ENCODE results near the gene GPR153.

GPR153 gene

DNA sequence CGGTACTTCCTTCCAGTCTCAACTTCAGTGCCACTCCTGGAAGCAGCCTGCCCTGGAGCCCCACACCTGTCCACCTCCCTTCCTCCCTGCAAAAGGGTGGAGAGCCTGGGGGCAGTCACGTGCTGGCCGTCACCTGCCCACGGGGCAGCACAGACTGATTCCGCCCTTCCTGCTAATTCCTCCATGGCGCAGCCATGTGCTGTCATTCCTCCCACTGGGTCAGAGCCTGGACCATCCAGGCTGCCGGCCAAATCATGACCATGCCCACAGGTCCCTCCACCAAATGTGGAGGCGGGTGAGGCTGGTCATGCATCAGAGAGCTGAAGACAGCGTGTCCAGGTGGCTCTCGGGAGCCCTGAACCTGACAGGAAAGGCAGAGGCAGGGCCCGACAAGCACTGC is 24.4 kb upstream of the GPR153 start:
- no peak for DNase-seq

DNA sequence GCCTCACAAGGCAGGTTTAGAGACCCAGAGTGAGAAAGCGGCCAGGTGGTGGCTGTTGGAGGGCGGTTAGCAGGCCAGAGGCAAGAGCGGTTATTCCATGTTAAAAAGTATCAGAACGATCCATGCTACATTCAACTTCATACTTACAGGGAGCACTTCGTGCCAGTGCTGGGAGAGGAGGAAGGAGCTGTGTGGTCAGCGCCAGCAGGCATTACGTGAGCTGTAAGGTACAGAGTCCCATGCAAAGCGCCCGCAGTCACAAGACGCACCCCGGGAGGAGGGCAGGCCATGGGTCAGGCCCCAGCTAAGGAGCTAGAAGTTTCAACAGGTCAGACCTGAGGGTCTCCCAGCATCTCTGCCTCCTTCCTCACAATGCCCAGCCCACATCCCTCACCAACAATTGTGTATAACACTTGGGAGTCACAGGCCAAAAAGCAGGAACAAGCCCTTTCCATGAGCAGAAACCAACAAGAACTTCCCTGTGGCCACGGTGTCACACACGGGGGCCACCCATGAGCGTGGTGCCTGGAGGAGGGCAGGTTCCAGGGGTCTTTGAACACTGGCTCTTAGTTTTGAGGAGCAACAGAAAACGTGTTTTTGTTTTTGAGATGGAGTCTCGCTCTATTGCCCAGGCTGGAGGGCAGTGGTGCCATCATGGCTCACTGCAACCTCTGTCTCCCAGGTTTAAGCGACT is 21.8 kb upstream of the GPR153 start:
- DNase-seq = no peak

DNA sequence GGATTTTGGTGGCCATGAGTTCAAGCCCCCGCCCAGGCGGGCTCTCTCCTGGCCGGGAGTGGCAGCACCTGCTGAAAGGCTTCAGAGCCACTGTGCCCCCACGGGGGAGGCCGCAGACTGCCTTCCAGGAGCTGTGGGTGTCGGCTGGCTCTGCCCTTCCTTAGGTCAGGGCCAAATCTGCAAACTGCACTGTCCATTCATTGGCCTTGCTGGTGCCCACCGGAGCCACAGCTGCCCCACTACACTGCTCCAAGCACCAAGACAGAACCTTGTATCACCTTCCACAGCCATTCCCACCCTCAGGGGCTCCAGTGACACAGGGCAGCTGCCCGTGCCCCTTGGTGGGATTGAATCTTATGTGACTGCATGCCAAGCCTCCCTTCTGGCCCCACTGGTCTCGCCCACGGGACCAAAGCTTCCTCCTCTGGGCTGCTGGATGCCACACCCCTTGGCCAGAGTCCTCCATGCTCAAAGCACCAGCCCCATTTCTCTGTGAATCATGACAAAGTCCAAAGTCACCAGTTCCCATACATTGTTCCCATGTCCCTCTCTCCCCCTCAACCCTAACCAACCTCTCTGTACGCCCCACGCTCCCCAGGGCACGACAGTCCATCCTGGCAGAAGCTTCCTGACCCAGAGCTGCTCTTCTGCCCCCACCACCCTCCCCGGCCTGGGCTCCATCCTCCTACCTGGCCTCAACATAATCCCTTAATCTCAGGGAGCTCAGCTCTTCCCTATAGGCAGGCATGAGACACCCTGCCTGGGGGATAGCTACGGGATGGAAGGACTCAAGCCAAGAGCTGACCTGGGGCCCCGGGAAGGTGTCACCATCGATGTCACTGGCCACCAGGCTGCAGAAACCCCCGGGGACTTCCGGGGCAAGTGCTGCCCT is 20.9 kb upstream of the GPR153 start:
- no peak for DNase-seq

DNA sequence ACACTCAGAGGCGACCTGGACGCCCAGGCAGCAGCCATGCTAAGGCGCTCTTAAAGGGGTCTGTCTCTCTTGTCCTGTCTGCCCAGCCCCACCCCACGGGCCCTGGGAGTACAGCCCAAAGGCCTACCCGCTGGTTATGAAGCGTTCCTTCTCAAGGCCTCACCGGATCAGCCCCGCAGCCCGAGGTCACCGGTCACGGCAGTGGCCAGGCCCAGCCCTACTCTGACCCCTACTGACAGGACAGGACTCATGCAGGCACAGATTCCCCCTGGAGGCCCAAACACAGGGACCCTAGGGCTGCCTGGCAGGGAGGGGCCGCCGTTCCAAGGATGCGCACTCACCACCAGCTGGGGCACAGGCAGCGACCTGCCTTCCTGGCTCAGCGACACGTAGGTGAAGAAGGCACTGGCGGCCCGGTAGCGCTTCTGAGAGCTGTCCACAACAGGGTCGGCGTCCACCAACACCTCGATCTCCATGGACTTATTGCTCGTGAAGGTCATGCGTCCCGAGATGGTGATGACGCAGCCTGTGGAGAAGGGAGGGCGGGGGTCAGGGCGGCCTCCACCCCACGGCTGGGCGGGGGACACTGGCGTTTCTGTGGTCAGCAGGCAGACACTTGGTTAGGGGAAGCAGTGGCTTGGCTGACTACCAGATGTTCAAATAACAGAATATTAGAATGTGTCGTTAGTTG is 20.0 kb upstream of the GPR153 start:
- no peak for DNase-seq

DNA sequence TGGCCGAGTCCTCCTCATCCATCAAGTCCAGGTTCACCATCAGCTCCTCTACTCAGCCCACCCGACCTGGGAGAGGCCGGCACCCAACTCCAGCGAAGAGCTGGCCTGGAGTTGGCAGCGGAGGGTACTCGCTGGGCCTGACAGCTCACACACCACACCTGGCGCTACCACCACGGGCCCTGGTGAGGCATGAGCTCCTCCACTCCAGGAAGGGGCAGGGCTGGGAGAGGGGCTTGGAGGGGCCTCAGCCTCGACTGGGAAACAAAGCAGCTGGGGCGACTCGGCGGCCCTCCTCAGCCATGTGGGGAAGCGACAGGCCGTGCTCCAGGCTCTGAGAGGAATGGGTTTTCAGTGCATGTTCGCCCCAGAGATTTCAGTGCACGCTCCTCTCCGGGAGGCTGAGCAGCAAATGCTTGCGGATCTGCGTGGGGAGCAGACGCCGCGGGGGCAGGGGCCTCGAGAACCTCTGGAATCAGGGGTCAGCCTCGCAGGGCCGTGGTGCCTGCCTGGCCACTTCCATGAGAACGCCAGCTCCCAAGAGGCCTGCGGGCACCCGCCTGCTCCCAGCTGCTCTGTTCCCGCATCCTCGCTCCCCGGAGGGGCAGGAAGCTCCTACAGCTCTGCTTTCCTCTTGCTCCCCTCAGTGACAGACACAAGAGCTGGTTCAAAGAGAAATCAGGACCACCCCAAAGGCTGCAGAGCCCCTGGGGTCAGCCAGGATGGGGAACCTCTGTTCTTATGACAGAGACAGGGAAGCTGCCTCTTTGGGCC is 18.9 kb upstream of the GPR153 start:
- no peak for DNase-seq

DNA sequence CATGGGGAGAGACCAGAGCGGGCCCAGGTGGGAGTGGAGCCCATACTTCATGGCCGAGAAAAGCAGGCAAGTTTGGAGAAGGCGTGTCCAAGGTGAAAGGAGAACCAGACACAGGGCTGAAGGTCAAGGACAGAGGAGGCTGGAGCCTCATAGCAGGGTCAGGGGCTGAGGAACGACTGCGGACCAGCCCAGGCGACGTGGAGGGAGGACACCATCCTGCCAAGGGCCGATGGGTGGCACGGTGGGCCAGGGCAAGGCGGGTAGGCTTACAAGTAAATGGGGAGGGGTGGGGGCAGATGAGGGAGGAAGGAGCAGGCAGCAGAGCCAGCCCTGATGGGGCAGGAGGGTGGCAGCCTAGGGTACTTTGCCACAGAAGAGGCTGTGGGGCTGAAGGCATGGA is 18.2 kb upstream of the GPR153 start:
- DNase-seq = no peak

DNA sequence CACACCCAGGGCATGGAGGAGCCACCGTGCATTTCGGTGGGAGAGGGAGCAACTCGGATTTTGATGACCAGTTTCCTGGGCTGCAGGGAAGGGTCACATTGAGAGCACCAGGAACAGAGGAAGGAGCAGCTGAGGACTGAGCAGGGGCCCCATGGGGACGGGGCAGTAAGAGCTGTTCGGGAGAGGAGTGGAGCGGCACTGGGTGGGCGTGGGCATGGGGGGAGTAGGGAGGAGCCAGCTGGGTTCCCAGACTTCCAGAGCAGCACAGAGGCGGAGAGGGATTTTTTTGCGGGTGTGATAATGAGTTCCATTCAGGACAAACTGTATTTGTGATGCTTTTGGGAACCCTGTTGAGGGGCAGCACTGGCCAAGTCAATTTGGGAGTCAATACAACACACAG is 17.4 kb upstream of the GPR153 start:
- DNase-seq = no peak

DNA sequence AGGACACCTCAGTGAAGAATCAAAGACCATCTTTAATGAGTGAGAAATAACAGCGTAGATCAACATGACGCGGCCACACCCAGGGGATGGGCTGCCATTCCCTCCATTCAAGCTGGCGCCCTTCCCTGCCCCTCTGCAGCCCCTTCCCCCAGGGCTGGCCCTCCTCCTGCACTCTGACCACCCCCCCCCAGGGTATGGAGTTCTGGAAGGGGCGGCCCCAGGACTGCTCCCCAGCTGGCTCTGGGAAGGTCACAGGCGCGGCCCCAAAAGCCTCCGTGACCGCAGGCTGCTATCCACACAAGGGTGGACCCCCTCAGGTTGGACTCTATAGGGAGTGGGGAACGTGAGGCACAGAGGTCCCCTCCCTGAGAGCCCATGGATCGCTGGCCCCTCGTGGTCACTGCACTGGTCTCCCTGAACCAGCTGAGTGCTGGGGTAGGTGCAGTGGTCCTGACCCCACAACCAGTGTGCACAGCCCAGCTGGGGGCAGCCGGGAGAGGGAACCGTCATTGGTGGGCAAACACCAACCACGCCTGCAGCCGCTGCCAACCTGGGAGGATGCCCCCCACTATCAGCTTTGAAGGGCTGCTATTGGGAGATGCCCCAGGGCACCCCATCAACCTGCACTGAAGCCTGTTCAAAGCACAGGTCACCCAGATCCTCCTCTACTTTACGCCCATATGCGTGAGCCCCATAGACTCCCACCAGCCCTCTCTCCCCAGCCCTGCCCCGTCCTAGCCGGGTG is 16.1 kb upstream of the GPR153 start:
- DNase-seq = no peak

DNA sequence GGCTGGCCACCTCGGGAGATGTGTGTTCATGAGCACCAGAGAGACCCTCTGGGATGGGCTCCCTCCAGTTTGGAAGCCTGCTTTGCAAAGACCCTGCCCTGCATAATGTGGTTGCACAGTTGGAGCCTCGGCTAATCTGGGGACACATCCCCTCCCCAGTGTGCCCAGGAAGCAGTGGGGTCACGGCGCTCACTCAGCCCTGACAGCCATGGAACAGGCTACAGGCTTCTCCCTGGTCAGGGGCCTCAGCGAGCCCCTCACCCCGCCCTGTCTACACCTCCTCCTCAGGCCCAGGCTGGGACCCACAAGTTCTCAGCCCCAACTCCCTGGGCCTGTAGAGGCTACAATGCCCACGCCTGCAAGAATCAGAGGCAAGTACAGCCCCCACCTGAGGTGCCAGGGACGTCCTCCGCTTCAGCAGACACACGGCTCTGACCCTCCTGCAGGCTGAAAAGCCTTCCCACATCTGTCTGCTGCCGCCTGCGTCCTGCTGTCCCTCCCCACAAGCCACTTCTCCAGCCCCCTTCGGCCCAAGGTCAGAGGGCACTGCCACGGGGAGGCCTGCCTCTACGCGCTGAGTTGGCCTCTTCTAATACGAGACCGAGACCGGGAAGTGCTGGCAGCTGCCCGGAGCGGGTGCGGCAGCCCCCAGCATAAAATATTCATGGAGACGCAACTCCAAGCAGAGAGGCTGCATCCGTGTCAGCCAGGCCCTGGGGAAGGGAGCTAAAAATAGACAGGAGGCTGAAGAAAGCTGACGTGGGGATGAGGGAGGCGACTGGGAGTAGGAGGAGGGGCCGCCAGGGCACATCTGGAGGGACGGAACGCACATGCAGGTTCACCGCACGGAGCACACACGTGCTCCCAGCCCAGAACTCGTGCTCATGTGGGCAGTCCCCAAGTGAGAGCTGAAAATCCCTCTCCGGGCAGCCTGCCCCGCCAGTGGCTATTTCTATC is 15.2 kb upstream of the GPR153 start:
- DNase-seq = no peak

DNA sequence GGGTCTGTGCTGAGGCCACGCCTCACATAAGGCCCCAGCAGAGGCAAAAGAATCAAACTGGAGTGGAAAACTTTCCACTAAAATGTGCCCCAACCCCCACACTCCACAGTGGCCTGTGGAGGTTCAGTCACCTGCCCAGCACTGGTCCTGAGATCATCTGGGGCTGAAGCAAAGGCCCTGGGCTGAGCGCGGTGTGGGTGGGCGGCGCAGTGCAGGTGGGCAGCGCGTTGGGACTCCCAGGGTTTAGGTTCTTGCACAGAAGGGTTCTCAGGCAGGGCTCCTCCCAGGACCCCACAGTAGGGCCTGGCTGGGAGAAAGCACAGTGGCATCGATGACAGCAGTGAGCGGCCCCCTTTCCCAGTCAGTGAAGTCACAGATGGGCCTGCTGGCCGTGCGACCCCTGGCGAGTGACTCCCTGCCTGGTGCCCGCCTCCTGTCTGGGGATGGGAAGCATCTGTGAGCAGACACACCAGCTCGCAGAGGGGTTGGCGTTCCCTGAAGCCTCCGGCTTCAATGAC is 13.8 kb upstream of the GPR153 start:
- no peak for DNase-seq

DNA sequence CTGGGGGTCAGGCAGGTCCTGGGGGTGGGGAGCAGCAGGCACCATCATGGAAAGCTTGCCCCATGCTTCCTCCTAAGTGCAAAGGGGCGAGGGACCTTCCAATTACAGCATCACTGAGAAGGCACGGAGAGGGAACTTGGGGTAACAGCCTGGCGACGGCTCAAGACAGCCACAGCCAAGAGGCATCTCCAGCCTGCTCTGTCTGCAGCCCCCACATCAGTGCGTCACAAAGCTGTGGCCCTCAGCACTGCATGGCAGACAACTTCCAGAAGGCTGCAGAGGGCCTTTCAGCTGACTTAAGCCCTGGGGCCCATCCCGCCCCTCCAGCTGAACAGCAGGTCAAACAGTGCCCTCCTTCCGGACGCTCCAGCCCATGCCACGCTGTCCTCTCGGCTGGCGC is 13.2 kb upstream of the GPR153 start:
- no peak for DNase-seq

DNA sequence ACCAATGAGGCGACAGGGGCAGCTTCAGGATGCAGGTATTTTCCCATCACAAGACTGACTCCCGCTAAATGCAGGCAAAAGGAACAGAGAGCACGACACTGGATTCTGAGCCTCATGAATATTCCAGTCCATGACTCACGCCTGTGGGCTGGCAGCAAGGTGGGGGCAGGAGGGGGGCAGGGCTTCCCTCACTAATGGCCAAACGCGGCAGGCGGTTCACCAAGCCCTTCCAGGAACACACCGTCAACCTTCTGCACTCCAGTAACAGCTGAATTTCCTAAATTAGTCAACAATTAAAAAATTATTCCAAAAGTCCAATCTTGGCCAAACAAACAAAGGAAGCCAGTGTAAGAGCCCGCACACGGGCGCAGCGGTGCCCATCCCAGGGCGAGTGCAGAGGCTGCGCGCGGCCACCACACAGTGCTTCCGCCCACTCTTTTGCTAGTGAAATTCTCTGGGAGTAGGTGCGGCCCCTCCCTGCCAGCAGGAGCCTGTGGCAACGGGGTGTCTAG is 12.5 kb upstream of the GPR153 start:
- no peak for DNase-seq

DNA sequence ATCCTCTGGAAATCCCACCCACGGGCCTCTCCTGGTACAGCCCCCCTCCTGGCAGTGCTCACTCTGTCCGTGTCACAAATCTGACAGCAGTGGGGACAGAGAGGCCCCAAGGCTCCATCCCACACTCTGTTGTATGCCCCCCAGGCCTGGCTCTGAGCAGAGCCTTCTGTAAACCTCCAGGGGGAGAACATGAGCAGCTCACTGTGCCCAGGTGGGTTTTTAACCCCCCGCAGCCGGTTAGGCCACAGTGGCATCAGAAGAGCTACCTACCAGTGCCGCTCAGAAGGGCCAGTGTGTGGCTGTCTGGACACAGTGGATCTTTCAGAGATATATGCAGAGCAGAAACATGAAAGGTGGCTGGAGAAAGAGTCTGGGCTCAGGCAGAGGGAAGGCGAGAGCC is 12.0 kb upstream of the GPR153 start:
- DNase-seq = no peak

DNA sequence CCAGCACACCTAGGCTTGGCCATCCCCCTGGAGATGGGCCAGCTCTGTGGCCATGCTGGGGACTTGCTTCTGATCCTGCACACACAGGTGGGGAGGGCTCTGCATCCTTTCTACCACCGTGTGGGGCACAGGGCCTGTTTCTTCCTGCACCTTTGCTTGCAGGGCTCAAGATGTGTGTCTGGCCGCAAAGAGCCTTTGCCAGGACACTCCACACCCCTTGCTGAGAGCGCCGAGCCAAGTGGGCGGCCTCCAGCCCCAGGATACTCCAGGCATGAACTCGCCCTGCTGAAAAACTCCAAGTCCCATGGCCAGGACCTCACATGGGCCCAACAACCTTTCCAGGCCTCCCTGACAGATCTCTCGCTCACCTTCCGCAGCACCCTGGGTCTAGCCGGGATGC is 11.6 kb upstream of the GPR153 start:
- no peak for DNase-seq

DNA sequence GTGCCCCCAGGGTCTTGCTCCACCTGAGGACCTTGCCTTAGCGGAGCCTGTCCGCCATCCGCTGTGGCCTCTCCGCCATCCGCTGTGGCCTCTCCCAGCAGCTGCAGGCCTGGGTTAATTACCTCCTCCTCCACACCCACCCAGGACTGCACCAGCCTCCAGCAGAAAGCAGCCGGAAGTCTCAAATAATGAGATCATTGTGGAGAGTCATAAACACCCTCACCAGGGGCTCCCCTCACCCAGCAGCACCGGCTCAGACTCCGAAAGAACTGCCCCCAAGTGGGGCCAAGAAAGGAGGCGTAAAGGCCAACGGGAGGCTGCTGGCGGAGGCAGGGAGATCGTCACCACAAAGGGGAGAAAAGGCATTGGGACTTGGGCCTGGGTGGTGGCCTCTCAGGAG is 10.7 kb upstream of the GPR153 start:
- no peak for DNase-seq

DNA sequence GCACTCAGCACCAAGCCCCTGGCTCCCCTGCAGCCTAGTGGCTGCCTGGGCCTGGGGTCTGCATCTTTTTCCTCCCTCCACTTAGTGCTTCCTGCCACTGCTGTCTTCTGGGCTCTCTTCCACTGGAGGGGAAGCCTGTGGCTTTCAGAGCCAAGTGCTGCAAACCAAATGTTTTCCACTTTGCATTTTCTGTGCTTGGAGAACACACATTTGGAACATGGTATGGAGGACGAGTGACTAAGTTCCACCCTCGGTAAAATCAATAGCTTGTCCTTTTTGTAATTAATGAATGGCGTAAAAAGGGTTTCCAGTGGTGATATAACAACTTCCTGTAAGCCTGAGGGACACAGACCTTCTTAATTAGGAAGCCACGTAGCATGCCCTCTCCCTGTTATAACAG is 10.1 kb upstream of the GPR153 start:
- DNase-seq = no peak

DNA sequence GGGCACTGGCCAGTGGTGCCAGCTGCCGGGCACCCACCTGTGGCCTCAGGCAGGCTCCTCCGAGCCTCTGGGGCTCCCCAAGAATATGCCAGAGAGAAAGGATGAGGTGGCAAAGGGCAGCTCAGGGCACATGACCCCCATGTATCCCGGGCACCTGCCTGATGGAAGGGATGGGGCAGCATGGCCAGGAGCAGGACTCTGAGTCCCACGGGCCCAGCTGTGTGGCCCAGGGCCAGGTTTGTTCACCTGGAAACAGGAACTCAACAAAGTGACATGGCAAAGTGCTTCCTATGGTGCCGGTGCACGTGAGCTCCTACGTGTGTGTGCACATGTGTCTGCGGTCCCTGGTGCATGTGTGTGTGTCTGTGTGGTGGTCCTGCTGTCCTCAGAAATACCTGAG is 9.5 kb upstream of the GPR153 start:
- DNase-seq = no peak

DNA sequence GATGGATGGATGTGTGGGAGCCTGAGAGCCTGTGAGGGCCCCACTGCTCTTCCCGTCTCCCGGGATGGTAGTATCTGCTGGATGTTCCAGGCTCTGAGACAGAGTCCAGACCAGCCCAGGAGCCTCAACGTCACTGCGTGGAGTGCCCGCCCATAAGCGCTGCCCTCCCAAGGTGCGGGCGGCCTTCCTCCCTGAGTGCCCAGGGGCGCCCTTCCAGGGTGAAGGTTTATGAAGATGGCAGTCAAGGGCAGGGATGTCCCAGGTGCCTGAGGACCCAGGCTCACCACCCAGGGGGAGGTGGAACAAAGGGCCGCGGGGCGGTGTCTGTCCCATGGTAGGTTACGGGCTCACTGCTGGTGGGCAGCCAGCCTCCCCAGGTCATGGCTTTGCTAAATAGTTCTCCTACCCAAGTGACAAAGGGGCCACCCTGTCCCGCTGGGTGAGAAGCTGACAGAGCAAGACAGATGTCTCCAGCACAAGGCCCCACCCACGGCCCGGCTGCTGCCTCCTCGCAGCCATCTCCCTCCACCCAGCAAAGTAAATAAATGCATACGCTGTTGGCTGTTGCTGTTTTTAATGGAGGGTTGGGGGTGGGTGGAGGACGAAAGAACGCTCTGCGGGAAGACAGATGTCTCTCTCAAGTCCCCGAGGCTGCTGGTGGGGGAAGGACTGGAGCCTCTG is 9.0 kb upstream of the GPR153 start:
- no peak for DNase-seq

DNA sequence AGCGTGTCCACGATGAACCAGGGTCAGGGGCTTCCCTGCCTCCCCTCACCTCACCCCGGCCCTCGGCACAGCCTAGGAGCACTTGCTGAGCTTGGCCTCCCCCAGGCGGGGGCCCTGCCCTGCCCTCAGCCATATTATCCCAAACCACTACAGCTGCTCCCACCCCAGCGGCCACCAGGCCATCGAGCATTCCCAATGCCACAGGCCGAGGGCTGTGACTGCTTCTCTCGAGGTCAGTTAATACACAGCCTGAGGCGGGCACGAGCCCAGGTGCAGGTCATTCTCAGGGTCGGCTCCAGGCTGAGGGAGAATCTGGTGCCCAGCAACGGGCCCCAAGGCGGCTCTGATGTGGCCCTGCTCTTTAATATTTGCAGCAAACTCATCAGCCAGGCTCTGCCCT is 8.4 kb upstream of the GPR153 start:
- no peak for DNase-seq

DNA sequence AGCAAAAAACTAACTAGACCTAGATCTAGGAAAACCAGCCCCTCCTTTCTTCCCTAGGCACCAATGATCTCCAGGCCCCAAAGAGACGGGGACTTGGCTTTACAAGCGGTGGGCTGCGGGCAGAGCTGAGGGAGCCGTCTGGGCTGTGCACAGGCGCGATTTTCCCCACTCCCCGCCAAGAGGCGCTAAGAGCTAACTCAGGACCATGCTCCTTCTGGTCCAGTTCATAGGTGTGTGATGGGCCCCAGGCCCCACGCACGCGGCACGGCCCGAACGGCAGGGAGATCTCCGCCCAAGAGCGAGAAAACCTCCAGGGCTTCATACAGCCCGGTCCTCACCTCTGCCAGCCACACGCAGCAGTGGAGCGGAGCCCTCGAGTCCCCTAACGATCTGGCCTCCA is 7.5 kb upstream of the GPR153 start:
- no peak for DNase-seq
